ENCODE results near the gene JADE2. TPM values are rescaled to one million over a fixed set of nuclear protein-coding genes. Genes with fewer than 3 reads are reported as not detected.
A peak's percentile ranks its signal among the peaks of the same experiment; 100 is the strongest.

JADE2 gene
- total RNA-seq, 1 donor from 2014 or later: 10.8 TPM

DNA sequence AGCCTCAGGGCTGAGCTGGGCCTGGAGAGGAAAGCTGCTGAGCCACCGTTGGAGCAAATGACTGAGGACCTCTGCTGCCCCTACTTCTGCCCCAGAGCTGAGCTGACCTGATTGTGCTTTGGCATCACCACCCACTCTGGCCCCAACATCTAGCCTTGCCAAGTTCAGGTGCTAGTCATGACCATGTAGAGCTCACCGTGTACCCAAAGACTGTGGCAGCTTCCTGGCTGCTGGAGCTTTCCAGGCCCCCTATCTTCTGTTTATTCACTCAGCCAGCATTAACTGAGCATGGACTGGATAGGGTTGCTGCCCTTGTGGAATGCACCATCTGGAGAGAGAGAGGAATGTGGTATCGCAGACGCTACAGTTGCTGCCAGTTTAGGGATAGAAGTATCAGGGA is 49.1 kb downstream of the JADE2 start:
- TF ChIP-seq, protein P1, sequence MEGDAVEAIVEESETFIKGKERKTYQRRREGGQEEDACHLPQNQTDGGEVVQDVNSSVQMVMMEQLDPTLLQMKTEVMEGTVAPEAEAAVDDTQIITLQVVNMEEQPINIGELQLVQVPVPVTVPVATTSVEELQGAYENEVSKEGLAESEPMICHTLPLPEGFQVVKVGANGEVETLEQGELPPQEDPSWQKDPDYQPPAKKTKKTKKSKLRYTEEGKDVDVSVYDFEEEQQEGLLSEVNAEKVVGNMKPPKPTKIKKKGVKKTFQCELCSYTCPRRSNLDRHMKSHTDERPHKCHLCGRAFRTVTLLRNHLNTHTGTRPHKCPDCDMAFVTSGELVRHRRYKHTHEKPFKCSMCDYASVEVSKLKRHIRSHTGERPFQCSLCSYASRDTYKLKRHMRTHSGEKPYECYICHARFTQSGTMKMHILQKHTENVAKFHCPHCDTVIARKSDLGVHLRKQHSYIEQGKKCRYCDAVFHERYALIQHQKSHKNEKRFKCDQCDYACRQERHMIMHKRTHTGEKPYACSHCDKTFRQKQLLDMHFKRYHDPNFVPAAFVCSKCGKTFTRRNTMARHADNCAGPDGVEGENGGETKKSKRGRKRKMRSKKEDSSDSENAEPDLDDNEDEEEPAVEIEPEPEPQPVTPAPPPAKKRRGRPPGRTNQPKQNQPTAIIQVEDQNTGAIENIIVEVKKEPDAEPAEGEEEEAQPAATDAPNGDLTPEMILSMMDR (conservative IDR thresholded peaks at IDR 0.05): no peak
- Mint-ChIP-seq H3K27me3 (no peaks in the 10 kb centered on the region), H3K36me3 (no peaks in the 10 kb centered on the region), H3K9me3 (no peaks in the 10 kb centered on the region), H3K27ac (no peak overlapping the region), H3K4me3 (no peak overlapping the region), H3K4me1 (ENCODE audit: unreplicated experiment) (peaks cover 9% of the 10 kb centered on the region)
- no peak for DNase-seq (ENCODE audit: extremely low spot score, unreplicated experiment)

DNA sequence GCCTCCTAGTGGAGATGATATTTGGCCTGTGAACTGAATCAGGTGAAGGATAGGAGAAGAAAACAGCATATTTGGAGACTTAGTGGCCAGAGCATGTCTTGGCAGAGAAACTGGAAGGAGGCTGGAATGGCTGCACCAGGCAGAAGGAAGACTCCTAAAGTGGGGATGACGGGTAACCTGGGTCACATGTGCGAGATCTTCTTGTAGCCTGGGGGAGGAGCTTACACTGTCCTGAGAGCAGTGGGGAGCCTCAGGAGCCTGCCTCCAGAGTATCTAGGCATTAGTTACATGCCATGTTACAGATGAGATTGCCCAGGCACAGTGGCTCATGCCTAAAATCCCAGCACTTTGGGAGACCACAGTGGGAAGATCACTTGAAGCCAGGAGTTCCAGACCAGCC is 49.8 kb downstream of the JADE2 start:
- TF ChIP-seq, protein P1 (conservative IDR thresholded peaks at IDR 0.05): no peak

DNA sequence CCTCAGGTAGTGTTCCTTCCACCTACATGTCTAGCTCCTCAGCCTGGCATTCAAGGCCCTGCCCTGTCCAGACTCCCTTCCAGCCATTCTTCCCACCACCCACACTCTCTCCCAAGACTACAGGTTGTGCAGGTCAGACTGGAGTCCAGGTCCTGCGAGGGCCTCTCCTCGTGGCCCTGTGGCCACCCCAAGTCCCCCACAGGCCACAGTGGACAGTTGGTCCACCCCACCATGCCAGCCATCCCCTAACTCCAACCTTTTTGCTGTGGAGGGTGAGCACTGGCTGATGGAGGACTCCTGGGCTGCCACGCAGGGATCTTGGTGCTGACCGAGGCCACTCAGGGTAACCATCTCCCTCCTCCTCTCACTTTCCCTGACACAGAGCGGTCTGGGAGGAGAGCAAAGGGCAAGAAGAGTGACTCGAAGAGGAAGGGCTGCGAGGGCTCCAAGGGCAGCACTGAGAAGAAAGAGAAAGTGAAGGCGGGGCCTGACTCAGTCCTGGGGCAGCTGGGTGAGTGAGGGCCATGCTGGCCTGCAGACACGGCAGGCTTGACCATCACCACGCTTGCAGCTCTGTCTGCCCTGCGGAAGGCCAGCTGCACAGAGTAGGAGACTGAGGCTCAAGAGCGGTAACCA is 51.0 kb downstream of the JADE2 start:
- no peak overlapping the region for H3K27ac Mint-ChIP-seq
- TF ChIP-seq, protein P1 (conservative IDR thresholded peaks at IDR 0.05): no peak
- H3K9me3 Mint-ChIP-seq: no peaks in the 10 kb centered on the region
- DNase-seq (ENCODE audit: extremely low spot score, unreplicated experiment): no peak
- no peak overlapping the region for H3K4me3 Mint-ChIP-seq
- H3K36me3 Mint-ChIP-seq: no peaks in the 10 kb centered on the region
- H3K4me1 Mint-ChIP-seq (ENCODE audit: unreplicated experiment): peaks cover 5% of the 10 kb centered on the region
- H3K27me3 Mint-ChIP-seq: no peaks in the 10 kb centered on the region

More for the DNA sequence above, 49.8 kb downstream of the JADE2 start:
- DNase-seq (ENCODE audit: extremely low spot score, unreplicated experiment): no peak
- Mint-ChIP-seq H3K27me3 (no peaks in the 10 kb centered on the region), H3K27ac (no peak overlapping the region), H3K4me3 (no peak overlapping the region), H3K4me1 (ENCODE audit: unreplicated experiment) (peaks cover 5% of the 10 kb centered on the region), H3K36me3 (no peaks in the 10 kb centered on the region), H3K9me3 (no peaks in the 10 kb centered on the region)

DNA sequence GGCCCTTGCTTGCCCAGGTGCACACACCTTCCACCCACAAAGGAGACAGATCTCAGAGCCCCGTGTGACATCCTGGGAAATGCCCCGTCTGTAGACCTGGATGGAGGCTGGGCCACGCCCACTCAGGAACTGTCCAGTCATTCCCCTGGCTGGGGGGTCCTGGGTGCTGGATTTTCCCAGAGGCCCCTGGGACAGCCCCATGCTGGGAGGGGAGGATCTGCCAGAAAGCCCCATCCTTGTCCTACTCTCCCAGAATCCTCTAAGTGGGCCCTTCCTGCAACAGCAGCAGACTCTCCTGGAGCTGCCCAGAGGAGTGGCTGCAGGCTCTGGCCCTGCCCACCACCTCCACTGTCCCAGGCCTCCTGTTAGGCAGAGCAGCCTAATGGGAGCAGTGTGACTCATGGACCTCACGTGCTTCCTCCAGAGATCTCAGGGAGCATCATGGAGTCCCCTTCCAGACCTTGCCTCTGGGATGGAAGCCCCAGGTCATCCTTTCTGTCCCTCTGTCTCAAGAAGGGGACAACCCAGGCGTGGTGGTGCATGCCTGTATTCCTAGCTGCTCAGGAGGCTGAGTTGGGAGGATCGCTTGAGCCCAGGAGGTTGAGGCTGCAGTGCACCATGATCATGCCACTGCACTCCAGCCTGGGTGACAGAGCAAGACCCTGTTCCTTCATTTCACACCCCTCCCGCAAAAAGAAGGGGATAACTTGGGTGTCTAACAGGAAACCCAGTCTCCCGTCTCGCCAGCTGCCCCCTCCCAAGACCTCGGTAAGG is 51.7 kb downstream of the JADE2 start:
- Mint-ChIP-seq H3K4me1 (ENCODE audit: unreplicated experiment) (peaks cover 5% of the 10 kb centered on the region), H3K4me3 (no peak overlapping the region), H3K36me3 (no peaks in the 10 kb centered on the region), H3K27ac (no peak overlapping the region), H3K9me3 (no peaks in the 10 kb centered on the region), H3K27me3 (no peaks in the 10 kb centered on the region)
- TF ChIP-seq, protein P1 (conservative IDR thresholded peaks at IDR 0.05): no peak
- no peak for DNase-seq (ENCODE audit: extremely low spot score, unreplicated experiment)

DNA sequence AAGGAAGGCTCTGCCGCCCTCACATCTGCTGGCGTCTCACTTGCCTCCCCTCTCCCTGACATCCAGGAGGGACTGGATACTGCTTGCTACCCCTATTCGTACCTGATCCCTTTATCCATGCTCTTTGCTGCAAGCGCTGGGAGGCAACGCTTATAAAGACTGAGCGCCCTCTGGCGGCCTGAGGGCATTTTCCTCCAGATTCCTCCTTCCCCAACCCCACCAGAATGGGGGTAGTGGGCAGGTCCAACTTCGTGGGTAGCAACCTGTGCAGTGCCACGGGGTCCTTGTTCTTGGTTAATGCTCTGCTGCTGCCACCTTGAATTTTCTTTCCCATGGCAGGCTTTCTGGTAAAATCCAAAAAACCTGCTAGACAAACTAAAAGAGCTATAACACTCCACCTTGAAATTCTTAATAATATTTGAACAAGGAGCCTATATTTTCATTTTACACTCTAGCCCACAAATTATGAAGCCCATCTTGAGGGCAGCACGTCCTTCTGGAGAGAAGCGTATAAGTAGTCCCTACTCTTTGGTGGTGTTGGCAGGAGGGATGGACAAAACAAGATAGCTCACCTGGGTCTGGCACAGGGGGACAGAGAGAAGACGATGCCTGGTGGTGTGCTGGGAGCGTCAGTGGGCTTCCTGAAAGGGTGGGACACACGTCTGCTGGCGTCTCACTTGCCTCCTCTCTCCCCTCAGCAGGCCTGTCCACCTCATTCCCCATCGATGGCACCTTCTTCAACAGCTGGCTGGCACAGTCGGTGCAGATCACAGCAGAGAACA is 52.5 kb downstream of the JADE2 start:
- Mint-ChIP-seq H3K27ac (no peak overlapping the region), H3K4me3 (no peak overlapping the region), H3K4me1 (ENCODE audit: unreplicated experiment) (peaks cover 5% of the 10 kb centered on the region), H3K27me3 (no peaks in the 10 kb centered on the region), H3K9me3 (no peaks in the 10 kb centered on the region), H3K36me3 (no peaks in the 10 kb centered on the region)
- peak; percentile 84 for DNase-seq (ENCODE audit: extremely low spot score, unreplicated experiment)
- TF ChIP-seq, protein P1 (conservative IDR thresholded peaks at IDR 0.05): peak; percentile 93
